A673 (cell line): Measurements from ENCODE around the gene PRKCA. TPM values are rescaled to one million over a fixed set of nuclear protein-coding genes. Genes with fewer than 3 reads are reported as not detected.

Experiments used
- BruUV-seq: library from RNA; stranded (reverse); fragments of 400-500 nt; replicated peaks from 2 replicates; lab custom pipeline; 2021; lab: Mats Ljungman, UMichigan
- CTCF ChIA-PET: fragments of 300-600 bp; sonication (Branson Sonifier 250); formaldehyde crosslinking; loops from one replicate; lab custom pipeline; 2022; ENCODE audit warnings: antibody characterized with exemption; lab: Charles Lee
- POLR2A ChIA-PET: fragments of 300-600 bp; sonication (Branson Sonifier 250); formaldehyde crosslinking; loops from one replicate; lab custom pipeline; 2022; ENCODE audit warnings: antibody characterized with exemption; ENCODE audit not compliant: low non-redundant PET; lab: Charles Lee
- DNase-seq: peaks from one replicate; pipeline ENCODE4 v3.0.0-alpha.2; 2015; ENCODE audit warnings: low spot score
- H3K27ac ChIP-seq: fragments of 200-600 bp; sonication (generic); 2 replicates; pipeline ENCODE4 v1.5.1; 2016; ENCODE audit warnings: mixed run types, low read depth, mild to moderate bottlenecking, mixed read lengths, antibody characterized with exemption, low read length; ENCODE audit not compliant: poor library complexity, severe bottlenecking
- H3K27me3 ChIP-seq: fragments of 200-600 bp; sonication (generic); replicated peaks from 2 replicates; pipeline ENCODE4 v1.6.1; 2017; ENCODE audit warnings: mixed run types, low read depth, mild to moderate bottlenecking, mixed read lengths, antibody characterized with exemption, low read length; ENCODE audit not compliant: insufficient read depth, poor library complexity
- H3K36me3 ChIP-seq: fragments of 200-600 bp; sonication (generic); 2 replicates; pipeline ENCODE4 v1.6.1; 2016; ENCODE audit warnings: mixed run types, mild to moderate bottlenecking, mixed read lengths, antibody characterized with exemption, low read length; ENCODE audit not compliant: insufficient read depth, poor library complexity, severe bottlenecking
- H3K4me1 ChIP-seq: fragments of 200-600 bp; sonication (generic); 2 replicates; pipeline ENCODE4 v1.6.1; 2017; ENCODE audit warnings: mixed run types, mild to moderate bottlenecking, mixed read lengths, antibody characterized with exemption, low read length; ENCODE audit not compliant: insufficient read depth, poor library complexity, severe bottlenecking
- H3K4me3 ChIP-seq: fragments of 200-600 bp; sonication (generic); 2 replicates; pipeline ENCODE4 v1.5.1; 2016; ENCODE audit warnings: low read depth, mixed run types, mild to moderate bottlenecking, mixed read lengths, low read length; ENCODE audit not compliant: poor library complexity, severe bottlenecking
- H3K9me3 ChIP-seq: fragments of 200-600 bp; sonication (generic); 2 replicates; pipeline ENCODE4 v1.6.1; 2016; ENCODE audit warnings: mixed run types, low read depth, mild to moderate bottlenecking, mixed read lengths, antibody characterized with exemption, low read length; ENCODE audit not compliant: poor library complexity, severe bottlenecking
- EZH2 ChIP-seq: fragments of 200-600 bp; sonication (generic); IDR thresholded peaks from 2 replicates; pipeline ENCODE4 v1.6.1; 2017; ENCODE audit warnings: borderline replicate concordance, low read depth, mild to moderate bottlenecking, mixed read lengths, antibody characterized with exemption, low read length; ENCODE audit not compliant: poor library complexity, severe bottlenecking
- intact Hi-C: fragments of 100-400 bp; cut with micrococcal nuclease; formaldehyde crosslinking; loops from one replicate; pipeline ENCODE4 v1.10.0; 2022; ENCODE audit not compliant: unreplicated experiment
- total RNA-seq: library from RNA; stranded (reverse); gene quantifications from 2 replicates; pipeline ENCODE4 v1.2.3, GENCODE V29; 2021
- TF ChIP-seq, protein P1 (sequence below): fragments of 300-800, 200-600 bp; sonication (generic); conservative IDR thresholded peaks from 2 replicates; pipeline ENCODE4 v1.5.1; 2017; ENCODE audit warnings: low read depth, mild to moderate bottlenecking, antibody characterized with exemption, low read length, moderate library complexity, mixed read lengths

PRKCA gene
- total RNA-seq, 1 experiment from 2014 or later: 16.3 TPM

DNA sequence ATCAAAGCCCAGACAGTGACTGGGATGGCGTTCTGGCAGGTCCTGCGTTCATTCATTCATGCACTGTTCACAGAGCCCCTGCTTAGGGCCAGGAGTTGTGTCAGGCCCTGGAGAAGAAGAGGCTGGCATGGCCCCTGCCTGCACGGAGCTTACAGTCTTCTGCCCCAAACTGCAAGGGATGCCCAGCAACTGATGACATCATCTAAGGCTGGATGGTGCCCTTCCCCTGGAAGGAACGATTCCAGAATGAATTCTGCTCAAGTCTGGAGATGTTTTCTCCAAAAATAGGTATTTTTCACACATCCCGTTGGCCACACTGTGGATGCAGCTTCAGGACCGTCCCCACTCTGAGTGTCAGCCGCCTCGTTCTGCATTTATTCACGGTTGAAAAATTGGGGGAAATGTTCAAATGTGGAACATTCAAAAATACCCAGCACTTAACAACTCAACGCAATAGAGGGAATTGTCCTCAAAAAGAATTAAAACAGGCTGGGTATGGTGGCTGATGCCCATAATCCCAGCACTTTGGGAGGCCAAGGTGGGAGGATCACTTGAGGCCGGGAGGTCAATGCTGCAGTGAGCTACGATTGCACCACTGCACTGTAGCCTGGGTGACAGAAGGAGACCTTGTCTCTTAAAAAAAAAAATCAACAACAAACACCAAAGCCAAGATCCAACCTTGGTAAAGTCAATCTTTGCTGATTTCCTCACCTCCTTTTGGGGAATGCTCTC lies 508.7 kb downstream of the PRKCA start:
- BruUV-seq: no TSS peak
- POLR2A ChIA-PET: no interaction called here
- Histone ChIP-seq H3K4me3 (no peak overlapping the region), H3K36me3 (no peaks in the 10 kb centered on the region), H3K4me1 (no peaks in the 10 kb centered on the region), H3K9me3 (no peaks in the 10 kb centered on the region), H3K27ac (no peak overlapping the region), H3K27me3 (no peaks in the 10 kb centered on the region)
- TF ChIP-seq, protein P1, sequence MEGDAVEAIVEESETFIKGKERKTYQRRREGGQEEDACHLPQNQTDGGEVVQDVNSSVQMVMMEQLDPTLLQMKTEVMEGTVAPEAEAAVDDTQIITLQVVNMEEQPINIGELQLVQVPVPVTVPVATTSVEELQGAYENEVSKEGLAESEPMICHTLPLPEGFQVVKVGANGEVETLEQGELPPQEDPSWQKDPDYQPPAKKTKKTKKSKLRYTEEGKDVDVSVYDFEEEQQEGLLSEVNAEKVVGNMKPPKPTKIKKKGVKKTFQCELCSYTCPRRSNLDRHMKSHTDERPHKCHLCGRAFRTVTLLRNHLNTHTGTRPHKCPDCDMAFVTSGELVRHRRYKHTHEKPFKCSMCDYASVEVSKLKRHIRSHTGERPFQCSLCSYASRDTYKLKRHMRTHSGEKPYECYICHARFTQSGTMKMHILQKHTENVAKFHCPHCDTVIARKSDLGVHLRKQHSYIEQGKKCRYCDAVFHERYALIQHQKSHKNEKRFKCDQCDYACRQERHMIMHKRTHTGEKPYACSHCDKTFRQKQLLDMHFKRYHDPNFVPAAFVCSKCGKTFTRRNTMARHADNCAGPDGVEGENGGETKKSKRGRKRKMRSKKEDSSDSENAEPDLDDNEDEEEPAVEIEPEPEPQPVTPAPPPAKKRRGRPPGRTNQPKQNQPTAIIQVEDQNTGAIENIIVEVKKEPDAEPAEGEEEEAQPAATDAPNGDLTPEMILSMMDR: no peak
- no peak for TF ChIP-seq EZH2
- DNase-seq: no peak
- CTCF ChIA-PET: no interaction called here
- intact Hi-C loops: no loop called here

- BruUV-seq: no TSS peak
- H3K27ac ChIP-seq: no peak overlapping the region
- DNase-seq: no peak
- CTCF ChIA-PET: no interaction called here
- H3K4me3 ChIP-seq: no peak overlapping the region
- H3K4me1 ChIP-seq: no peaks in the 10 kb centered on the region
- H3K9me3 ChIP-seq: no peaks in the 10 kb centered on the region
- no peaks in the 10 kb centered on the region for H3K36me3 ChIP-seq
- POLR2A ChIA-PET: no interaction called here
- H3K27me3 ChIP-seq: no peaks in the 10 kb centered on the region
- intact Hi-C loops: no loop called here
- TF ChIP-seq, protein P1: no peak
Observed at GRCh38 chr17:66811683-66812054, 509.3 kb downstream of the PRKCA start.

- H3K36me3 ChIP-seq: no peaks in the 10 kb centered on the region
- no peak overlapping the region for H3K4me3 ChIP-seq
- no peaks in the 10 kb centered on the region for H3K27me3 ChIP-seq
- POLR2A ChIA-PET: no interaction called here
- intact Hi-C loops: no loop called here
- TF ChIP-seq, protein P1: no peak
- no peak for TF ChIP-seq EZH2
- CTCF ChIA-PET: no interaction called here
- BruUV-seq: no TSS peak
- no peak overlapping the region for H3K27ac ChIP-seq
- no peaks in the 10 kb centered on the region for H3K4me1 ChIP-seq
- no peaks in the 10 kb centered on the region for H3K9me3 ChIP-seq
- no peak for DNase-seq
Observed at GRCh38 chr17:66812571-66812970, 510.2 kb downstream of the PRKCA start.
